GM19099 (cell line): ENCODE measurements around the gene TP53BP2.

Experiments used
- POLR2A ChIP-seq: IDR thresholded peaks from 3 replicates; pipeline ENCODE4 v1.6.1; 2011; ENCODE audit warnings: low read depth; ENCODE audit not compliant: insufficient read length; ENCODE audit errors: extremely low read depth

The TP53BP2 gene

DNA sequence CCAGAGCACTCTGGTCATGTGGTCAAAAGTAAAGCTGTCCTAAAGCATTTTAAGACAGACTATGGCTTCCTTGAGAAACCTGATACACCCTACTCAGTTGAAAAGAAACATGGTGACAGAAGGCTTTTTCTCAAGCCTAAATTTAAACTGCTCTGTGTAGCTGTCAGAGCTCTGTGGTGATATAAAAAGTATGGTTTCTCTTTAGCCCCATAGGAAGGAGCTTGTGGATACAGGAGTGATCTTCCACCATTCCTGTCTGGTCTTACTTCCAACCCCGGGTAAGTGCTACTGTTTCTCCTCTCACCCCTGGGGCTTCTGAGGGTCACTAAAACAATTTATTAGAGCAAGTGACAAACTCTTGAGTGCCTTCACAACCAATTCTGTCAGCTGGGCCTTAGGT, 8.5 kb downstream of the TP53BP2 start:
- TF ChIP-seq POLR2A, result no peak

GRCh38 chr1:223836586-223836985, 9.2 kb downstream of the TP53BP2 start:
- TF ChIP-seq POLR2A, result no peak

- TF ChIP-seq POLR2A, result no peak
These were observed 10.0 kb downstream of the TP53BP2 start for GRCh38 chr1:223835754-223836153.

DNA sequence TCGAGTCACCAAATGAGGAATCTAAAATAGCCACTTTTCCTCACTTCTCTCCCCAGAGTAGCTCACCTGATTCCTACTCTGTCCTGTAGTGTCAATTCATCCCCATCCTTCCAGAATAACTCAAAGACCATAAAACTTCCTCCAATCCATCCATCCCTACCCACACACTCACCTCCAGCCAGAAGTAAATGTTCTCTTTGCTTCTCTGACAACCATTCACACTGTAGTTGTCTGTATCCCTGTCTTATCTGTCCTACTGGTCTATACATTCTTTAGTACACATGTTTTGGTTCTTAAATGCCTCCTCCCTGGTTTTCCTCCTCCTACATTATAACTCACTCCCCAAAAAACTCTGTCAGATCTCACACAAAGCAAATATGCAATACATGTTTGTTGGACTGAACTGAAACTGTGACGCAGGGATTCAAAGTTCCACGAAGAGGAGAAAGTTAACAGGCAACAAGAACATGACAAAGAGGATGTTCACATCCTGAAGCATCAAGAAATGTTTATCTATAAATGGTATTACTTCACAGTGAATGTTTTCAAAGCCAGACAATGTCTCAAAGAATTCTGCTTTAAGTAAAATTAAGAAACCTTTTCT, 11.0 kb downstream of the TP53BP2 start:
- no peak for TF ChIP-seq POLR2A

DNA sequence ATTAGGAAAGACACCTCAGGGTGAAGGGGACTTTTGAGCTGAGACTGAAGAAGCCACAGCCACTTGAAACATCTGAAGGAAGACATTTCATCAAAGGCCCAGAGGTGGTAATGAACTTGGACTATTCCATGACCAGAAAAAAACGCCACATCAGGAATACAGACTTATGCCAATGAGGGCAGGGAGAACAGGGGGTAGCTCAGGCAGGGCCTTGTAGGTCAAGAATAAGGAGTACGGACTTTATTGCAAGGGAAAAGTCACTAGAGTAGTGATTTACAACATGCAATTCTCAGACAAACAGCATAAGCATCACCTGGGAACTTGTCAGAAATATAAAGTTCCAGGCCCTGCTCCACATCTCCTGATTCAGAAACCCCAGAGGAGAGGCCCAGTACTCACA, 11.8 kb downstream of the TP53BP2 start:
- TF ChIP-seq POLR2A, result no peak

GRCh38 chr1:223832637-223832943, 13.2 kb downstream of the TP53BP2 start:
- TF ChIP-seq POLR2A, result no peak

DNA sequence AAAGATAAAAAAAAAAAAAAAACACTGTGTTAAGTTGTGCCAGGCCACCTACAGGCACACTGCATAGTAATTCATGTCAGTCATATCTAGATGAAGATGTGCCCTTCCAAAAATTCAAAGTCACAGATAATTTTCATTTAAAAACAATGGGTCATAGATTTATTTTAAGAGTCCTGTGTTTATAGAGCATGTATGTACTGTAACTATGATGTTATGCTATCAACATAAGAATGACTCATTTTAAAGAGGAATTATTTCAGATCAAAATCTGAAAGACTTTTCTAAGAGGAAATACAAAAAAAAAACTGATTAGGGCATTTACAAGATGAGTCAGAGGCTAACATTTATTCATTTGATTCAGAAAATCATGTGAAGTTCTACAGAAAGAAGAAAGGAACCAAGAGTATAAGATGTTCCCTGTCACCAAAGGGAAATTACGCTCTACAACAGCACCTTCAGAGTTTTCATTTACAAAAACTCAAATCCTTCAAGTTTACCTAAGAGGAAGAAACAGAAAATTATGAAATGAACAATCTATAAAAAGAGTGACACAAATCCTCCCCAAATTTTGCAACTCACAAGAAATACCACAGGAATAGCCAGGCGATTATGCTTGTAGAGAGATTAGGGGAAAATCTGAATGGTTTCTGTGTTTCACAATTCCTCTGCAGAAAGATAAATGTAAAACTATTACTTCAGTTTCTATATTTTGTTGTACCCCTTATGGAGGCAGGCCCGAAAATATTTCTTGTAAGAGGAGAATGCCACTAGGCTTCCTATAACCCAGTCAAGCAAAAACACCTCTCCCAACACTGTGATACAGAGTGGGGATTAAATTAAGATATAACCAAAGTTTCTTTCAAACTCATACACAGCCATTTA, 13.8 kb downstream of the TP53BP2 start:
- TF ChIP-seq POLR2A, result no peak

GRCh38 chr1:223829678-223830077, 16.1 kb downstream of the TP53BP2 start:
- TF ChIP-seq POLR2A, result no peak

DNA sequence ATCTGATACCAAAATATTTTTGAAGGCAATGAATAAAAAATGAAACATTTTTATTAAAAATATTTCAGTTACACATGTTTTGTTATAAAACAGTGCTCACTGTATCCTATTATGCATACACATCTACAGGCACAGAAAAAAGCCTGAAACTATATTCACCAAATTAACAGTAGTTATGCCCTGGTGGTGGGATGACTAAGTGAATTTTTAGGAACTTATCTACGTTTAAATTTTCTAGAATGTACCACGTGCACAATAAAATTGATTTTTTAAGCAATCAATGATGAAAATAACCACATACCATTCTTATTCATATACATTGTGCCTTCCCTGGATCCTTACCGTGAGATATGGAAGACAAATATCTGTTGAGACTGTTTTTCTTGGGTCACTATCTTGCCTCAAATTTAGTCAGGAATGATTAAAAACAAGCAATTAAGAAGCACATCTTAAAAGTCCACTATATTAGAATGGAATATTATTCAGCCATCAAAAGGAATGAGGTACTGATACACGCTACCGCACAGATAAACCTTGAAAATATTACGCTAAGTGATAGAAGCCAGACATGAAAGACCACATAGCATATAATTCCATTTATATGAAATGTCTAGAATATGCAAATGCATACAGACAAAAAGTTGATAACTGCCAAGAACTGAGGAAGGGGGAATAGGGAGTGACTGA, 17.4 kb downstream of the TP53BP2 start:
- TF ChIP-seq POLR2A, result no peak

- no peak for TF ChIP-seq POLR2A
These were observed 18.5 kb downstream of the TP53BP2 start for GRCh38 chr1:223827193-223827663.

- TF ChIP-seq POLR2A, result no peak
These were observed 19.7 kb downstream of the TP53BP2 start for GRCh38 chr1:223825767-223826748.

DNA sequence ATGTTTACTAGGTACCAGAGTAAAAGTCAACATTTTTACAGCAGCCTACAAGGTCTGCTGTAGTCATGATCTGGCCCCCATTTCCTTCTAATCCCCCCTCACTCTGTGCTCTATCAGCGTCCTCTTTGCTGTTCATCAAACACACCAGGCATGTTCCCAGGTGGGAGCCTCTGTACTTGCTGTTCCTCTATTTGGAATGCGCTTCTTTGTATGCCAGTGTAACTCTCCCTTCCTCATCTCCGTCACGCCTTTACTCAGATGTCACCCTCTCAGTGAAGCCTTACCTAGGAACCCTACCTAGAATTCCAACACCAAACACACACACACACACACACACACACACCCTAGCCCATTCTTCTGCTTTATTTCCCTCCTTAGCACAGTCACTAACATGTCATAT, 21.0 kb downstream of the TP53BP2 start:
- TF ChIP-seq POLR2A, result no peak

- no peak for TF ChIP-seq POLR2A
These were observed 21.5 kb downstream of the TP53BP2 start for GRCh38 chr1:223824287-223824686.

DNA sequence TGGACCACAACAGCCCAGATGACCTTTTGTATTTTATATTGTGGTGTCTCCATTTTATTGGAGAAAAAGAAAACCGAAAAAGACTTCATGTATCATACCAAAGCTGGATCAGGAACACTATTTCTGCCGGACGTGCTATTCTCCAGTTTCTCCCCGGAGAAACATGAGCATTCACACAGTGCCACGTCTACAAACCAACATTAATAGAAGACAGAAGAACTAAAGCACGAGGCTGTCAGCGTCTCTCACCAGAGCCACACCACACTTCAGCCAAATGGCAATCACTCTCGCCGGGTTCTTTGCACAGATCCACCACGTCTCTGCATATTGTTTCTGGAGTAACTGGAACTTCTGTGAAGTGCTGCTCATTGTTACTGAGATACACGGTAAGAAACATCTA, 24.8 kb downstream of the TP53BP2 start:
- TF ChIP-seq POLR2A, result no peak

- no peak for TF ChIP-seq POLR2A
These were observed 25.3 kb downstream of the TP53BP2 start for GRCh38 chr1:223820515-223820858.

DNA sequence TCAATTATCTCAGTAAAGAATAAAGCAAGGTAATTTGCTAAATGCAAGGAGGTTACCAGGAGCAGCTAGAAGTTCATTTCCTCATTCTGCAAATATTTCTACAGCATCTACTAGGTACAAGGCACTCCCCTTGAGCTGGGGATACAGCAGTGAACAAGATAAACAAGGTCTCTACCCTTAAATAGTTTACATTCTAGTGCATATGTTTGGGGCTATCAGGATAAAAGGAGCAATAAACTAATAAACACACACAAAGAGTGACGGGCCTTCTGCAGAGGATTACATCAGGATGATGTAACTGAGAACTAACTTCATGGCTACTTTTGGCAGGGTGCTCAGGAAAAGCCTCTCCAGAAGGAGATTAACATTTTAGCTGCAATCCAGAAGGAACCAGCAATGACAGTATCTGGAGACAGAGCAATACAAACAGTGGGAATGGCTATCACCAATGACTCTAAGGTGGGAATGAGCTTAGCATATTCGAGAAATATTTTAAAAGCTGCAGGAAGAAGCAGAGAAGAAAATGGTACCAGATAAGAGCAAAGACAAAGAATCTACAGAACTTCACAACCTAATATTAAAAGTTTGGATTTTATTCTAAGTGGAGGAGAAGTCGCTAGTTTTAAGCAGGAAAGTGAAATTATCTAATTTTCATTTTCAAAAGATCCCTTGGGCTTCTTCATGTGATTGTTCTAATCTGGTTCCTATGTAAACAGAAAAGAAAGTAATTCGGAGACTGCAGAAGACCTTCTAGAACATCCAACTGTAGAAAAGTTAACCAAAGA, 25.8 kb downstream of the TP53BP2 start:
- TF ChIP-seq POLR2A, result no peak
